Measurements from ENCODE around the gene FOXD3. TPM values are rescaled to one million over a fixed set of nuclear protein-coding genes. Genes with fewer than 3 reads are reported as not detected.

FOXD3 gene
- total RNA-seq, 1 experiment from 2014 or later = 0.80 TPM

DNA sequence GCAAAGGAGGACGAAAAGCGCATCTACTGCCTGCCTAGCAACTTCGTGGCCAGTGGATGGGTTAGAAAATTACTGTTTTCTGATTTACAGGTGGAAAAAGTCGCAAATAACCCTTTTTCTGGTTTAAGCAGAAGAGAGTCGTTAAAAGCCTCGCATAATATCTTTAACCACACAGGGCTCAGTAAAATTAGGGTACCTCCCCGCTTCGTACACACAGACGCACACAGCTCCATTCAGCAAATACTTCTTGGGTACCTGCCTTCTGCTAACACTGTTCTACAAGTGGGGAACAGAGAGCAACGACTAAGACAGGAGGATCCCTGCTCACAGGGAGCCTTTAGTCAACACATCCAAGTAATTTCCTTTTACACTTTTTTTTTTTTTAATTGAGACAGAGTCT, 45.8 kb downstream of the FOXD3 start:
- peaks cover 3% of the 10 kb centered on the region; the same call in 1 of the 2 replicates for H3K4me1 ChIP-seq (ENCODE audit: control insufficient read depth, insufficient read depth, low read length)
- ChIA-PET POLR2A (no interaction called here), CTCF (interaction anchor here (1.0 kb wide), 1 partner anchor 170 kb away, joined by 4 read pairs; no protein-coding TSS in a partner anchor)
- in situ Hi-C loops (cut with HindIII; ENCODE audit: low pct_unique_long_range_greater_than_20kb, low sequenced_read_pairs) (no loop called here), intact Hi-C loops (cut with micrococcal nuclease; ENCODE audit: unreplicated experiment) (no loop called here)
- no peaks in the 10 kb centered on the region for H3K27me3 ChIP-seq (ENCODE audit: control insufficient read depth, insufficient read depth, low read length)
- no peak for ATAC-seq
- H3K4me3 ChIP-seq (ENCODE audit: low read depth in 2 of 2, low read length in 2 of 2) = peak overlapping the region; percentile 67 to 89
- TF ChIP-seq POLR2AphosphoS5 (IDR thresholded peaks at IDR 0.05; ENCODE audit: low read depth, low read length) (no peak), TCF7L2 (IDR thresholded peaks at IDR 0.05; ENCODE audit: low read depth, low read length) (no peak), SIN3A (IDR thresholded peaks at IDR 0.05; ENCODE audit: borderline replicate concordance, insufficient read depth, low read depth, low read length) (no peak)
- TF ChIP-seq, protein P1, sequence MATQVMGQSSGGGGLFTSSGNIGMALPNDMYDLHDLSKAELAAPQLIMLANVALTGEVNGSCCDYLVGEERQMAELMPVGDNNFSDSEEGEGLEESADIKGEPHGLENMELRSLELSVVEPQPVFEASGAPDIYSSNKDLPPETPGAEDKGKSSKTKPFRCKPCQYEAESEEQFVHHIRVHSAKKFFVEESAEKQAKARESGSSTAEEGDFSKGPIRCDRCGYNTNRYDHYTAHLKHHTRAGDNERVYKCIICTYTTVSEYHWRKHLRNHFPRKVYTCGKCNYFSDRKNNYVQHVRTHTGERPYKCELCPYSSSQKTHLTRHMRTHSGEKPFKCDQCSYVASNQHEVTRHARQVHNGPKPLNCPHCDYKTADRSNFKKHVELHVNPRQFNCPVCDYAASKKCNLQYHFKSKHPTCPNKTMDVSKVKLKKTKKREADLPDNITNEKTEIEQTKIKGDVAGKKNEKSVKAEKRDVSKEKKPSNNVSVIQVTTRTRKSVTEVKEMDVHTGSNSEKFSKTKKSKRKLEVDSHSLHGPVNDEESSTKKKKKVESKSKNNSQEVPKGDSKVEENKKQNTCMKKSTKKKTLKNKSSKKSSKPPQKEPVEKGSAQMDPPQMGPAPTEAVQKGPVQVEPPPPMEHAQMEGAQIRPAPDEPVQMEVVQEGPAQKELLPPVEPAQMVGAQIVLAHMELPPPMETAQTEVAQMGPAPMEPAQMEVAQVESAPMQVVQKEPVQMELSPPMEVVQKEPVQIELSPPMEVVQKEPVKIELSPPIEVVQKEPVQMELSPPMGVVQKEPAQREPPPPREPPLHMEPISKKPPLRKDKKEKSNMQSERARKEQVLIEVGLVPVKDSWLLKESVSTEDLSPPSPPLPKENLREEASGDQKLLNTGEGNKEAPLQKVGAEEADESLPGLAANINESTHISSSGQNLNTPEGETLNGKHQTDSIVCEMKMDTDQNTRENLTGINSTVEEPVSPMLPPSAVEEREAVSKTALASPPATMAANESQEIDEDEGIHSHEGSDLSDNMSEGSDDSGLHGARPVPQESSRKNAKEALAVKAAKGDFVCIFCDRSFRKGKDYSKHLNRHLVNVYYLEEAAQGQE (IDR thresholded peaks at IDR 0.05; ENCODE audit: insufficient read depth in 1 of 2, low read depth in 2 of 2, low read length in 1 of 2) = no peak
- TF ChIP-seq, protein P2, sequence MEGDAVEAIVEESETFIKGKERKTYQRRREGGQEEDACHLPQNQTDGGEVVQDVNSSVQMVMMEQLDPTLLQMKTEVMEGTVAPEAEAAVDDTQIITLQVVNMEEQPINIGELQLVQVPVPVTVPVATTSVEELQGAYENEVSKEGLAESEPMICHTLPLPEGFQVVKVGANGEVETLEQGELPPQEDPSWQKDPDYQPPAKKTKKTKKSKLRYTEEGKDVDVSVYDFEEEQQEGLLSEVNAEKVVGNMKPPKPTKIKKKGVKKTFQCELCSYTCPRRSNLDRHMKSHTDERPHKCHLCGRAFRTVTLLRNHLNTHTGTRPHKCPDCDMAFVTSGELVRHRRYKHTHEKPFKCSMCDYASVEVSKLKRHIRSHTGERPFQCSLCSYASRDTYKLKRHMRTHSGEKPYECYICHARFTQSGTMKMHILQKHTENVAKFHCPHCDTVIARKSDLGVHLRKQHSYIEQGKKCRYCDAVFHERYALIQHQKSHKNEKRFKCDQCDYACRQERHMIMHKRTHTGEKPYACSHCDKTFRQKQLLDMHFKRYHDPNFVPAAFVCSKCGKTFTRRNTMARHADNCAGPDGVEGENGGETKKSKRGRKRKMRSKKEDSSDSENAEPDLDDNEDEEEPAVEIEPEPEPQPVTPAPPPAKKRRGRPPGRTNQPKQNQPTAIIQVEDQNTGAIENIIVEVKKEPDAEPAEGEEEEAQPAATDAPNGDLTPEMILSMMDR (IDR thresholded peaks at IDR 0.05) = no peak
- no peak for DNase-seq (ENCODE audit: low read depth, low spot score)
- BruUV-seq (replicated peaks) = TSS peak; percentile 82
- no peaks in the 10 kb centered on the region for H3K9me3 ChIP-seq (ENCODE audit: control insufficient read depth, insufficient read depth, low read depth, low read length)
- H3K36me3 ChIP-seq (ENCODE audit: control insufficient read depth, insufficient read depth, low read length) = peaks cover 12% of the 10 kb centered on the region
- peak overlapping the region; percentile 86 for H3K27ac ChIP-seq (ENCODE audit: low read length)

Small RNAs within 50 kb of the gene (microRNA-seq; reads per million reads assigned to microRNA genes)
- gene MIR6068 (ENCODE audit: unreplicated experiment) = not detected

Other genes starting within 250 kb of the FOXD3 start
- gene ALG6, start 45.1 kb downstream of the FOXD3 start, total RNA-seq (2021; ENCODE audit: unreplicated experiment) = 22.6 TPM
- gene ITGB3BP, start 200.7 kb downstream of the FOXD3 start, total RNA-seq (2021; ENCODE audit: unreplicated experiment) = 31.9 TPM
- 6.6 TPM for gene EFCAB7, start 201.0 kb downstream of the FOXD3 start, total RNA-seq (2021; ENCODE audit: unreplicated experiment)